Measurements from ENCODE around the gene SPTBN1. TPM values are rescaled to one million over a fixed set of nuclear protein-coding genes. Genes with fewer than 3 reads are reported as not detected.

The SPTBN1 gene
- polyA plus RNA-seq, 1 donor: 262 TPM

GRCh38 chr2:54608224-54608623 lies 152.1 kb downstream of the SPTBN1 start:
- no peak for DNase-seq

GRCh38 chr2:54609241-54609640 lies 153.1 kb downstream of the SPTBN1 start:
- DNase-seq: no peak

- no peak for DNase-seq
Measured at GRCh38 chr2:54609647-54610046, 153.5 kb downstream of the SPTBN1 start.

GRCh38 chr2:54610700-54611099 lies 154.6 kb downstream of the SPTBN1 start:
- no peak for DNase-seq

- no peak for DNase-seq
Measured at GRCh38 chr2:54611830-54612545, 155.9 kb downstream of the SPTBN1 start.

GRCh38 chr2:54613386-54613785 lies 157.3 kb downstream of the SPTBN1 start:
- DNase-seq: no peak

- DNase-seq: no peak
Measured at GRCh38 chr2:54613794-54614257, 157.7 kb downstream of the SPTBN1 start.

- DNase-seq: no peak
Measured at GRCh38 chr2:54614819-54615218, 158.7 kb downstream of the SPTBN1 start.

GRCh38 chr2:54615832-54616534 lies 159.9 kb downstream of the SPTBN1 start:
- DNase-seq: no peak

GRCh38 chr2:54617409-54617808 lies 161.3 kb downstream of the SPTBN1 start:
- DNase-seq: no peak

- DNase-seq: no peak
Measured at GRCh38 chr2:54618646-54619565, 162.8 kb downstream of the SPTBN1 start.

- DNase-seq: no peak
Measured at GRCh38 chr2:54619660-54620231, 163.6 kb downstream of the SPTBN1 start.

- DNase-seq: no peak
Measured at GRCh38 chr2:54620948-54621347, 164.8 kb downstream of the SPTBN1 start.

GRCh38 chr2:54624591-54625071 lies 168.5 kb downstream of the SPTBN1 start:
- DNase-seq: peak; percentile 84

GRCh38 chr2:54626131-54626530 lies 170.0 kb downstream of the SPTBN1 start:
- no peak for DNase-seq

- DNase-seq: no peak
Measured at GRCh38 chr2:54626884-54627283, 170.8 kb downstream of the SPTBN1 start.

GRCh38 chr2:54627973-54628372 lies 171.8 kb downstream of the SPTBN1 start:
- DNase-seq: no peak

GRCh38 chr2:54628418-54628817 lies 172.3 kb downstream of the SPTBN1 start:
- DNase-seq: no peak

- DNase-seq: no peak
Measured at GRCh38 chr2:54628957-54629356, 172.8 kb downstream of the SPTBN1 start.

- no peak for DNase-seq
Measured at GRCh38 chr2:54629390-54629789, 173.3 kb downstream of the SPTBN1 start.

GRCh38 chr2:54629914-54630857 lies 174.1 kb downstream of the SPTBN1 start:
- no peak for DNase-seq
